Measurements from ENCODE around the gene MYH6. TPM values are rescaled to one million over a fixed set of nuclear protein-coding genes. Genes with fewer than 3 reads are reported as not detected.

MYH6 gene
- total and polyA plus RNA-seq, 2 donors (not counting 1 experiment from before 2014, with no cell fraction given), result not detected

GRCh38 chr14:23454445-23454856 is 46.4 kb upstream of the MYH6 start:
- no peak overlapping the region for H3K9ac ChIP-seq (ENCODE audit: low read length)
- H3K27ac ChIP-seq (ENCODE audit: low read length in 2 of 2), result no peak overlapping the region
- H3K4me3 ChIP-seq (ENCODE audit: control extremely low read depth in 1 of 5, extremely low read depth in 1 of 5, insufficient read depth in 1 of 5, low read depth in 2 of 5, low read length in 4 of 5), result no peak overlapping the region
- H3K27me3 ChIP-seq (replicated peaks in 1 of 4; ENCODE audit: control extremely low read depth in 1 of 4, control insufficient read depth in 3 of 4, insufficient read depth in 4 of 4, low read length in 3 of 4), result peaks cover 0 to 27% (median 9%) of the 10 kb centered on the region in 4 experiments
- ChIA-PET POLR2A (no interaction called here), CTCF (no interaction called here)
- DNase-seq, result no peak
- no peak overlapping the region for H3K27ac Mint-ChIP-seq
- H3K4me3 Mint-ChIP-seq, result no peak overlapping the region
- no peaks in the 10 kb centered on the region for H3K9me3 ChIP-seq (ENCODE audit: control extremely low read depth in 1 of 3, control insufficient read depth in 2 of 3, insufficient read depth in 1 of 3, low read length in 2 of 3)
- no peaks in the 10 kb centered on the region for H3K36me3 ChIP-seq (replicated peaks in 1 of 2; ENCODE audit: control extremely low read depth in 1 of 2, control insufficient read depth in 1 of 2, extremely low read depth in 1 of 2, insufficient read depth in 2 of 2, low read length in 1 of 2)
- no peaks in the 10 kb centered on the region for H3K4me1 Mint-ChIP-seq
- 14% methylated on average over 1 of the region's 1 CpG for WGBS (ENCODE audit: insufficient coverage)
- H3K9me3 Mint-ChIP-seq (ENCODE audit: insufficient read depth), result no peaks in the 10 kb centered on the region
- peaks cover 54% of the 10 kb centered on the region for H3K27me3 Mint-ChIP-seq
- no peaks in the 10 kb centered on the region for H3K79me2 ChIP-seq (ENCODE audit: control insufficient read depth, insufficient read depth, low read length)
- no peaks in the 10 kb centered on the region for H3K4me1 ChIP-seq (ENCODE audit: control insufficient read depth in 2 of 2, insufficient read depth in 2 of 2, low read length in 2 of 2)
- TF ChIP-seq CTCF (IDR thresholded peaks at IDR 0.05), result no peak
- TF ChIP-seq EZH2 (IDR thresholded peaks at IDR 0.05; ENCODE audit: borderline replicate concordance, insufficient read depth, low read depth, low read length, poor library complexity, severe bottlenecking), result no peak
- no peak for ATAC-seq (ENCODE audit: low read depth)
- H3K4me2 ChIP-seq (replicated peaks; ENCODE audit: low read depth, low read length, poor library complexity, severe bottlenecking), result no peak overlapping the region
- intact Hi-C loops (cut with micrococcal nuclease), result no loop called here
- H4K20me1 ChIP-seq (ENCODE audit: control insufficient read depth, insufficient read depth, low read length, poor library complexity, severe bottlenecking), result no peaks in the 10 kb centered on the region
- no peak overlapping the region for H2AFZ ChIP-seq (ENCODE audit: insufficient read depth, low read depth, low read length, poor library complexity, severe bottlenecking)

GRCh38 chr14:23452237-23452636 is 44.2 kb upstream of the MYH6 start:
- H3K9me3 ChIP-seq (ENCODE audit: control extremely low read depth in 1 of 3, control insufficient read depth in 2 of 3, insufficient read depth in 1 of 3, low read length in 2 of 3), result no peaks in the 10 kb centered on the region
- Mint-ChIP-seq H3K9me3 (ENCODE audit: insufficient read depth) (no peaks in the 10 kb centered on the region), H3K4me3 (no peak overlapping the region), H3K27me3 (peaks cover 48% of the 10 kb centered on the region), H3K4me1 (no peaks in the 10 kb centered on the region), H3K27ac (no peak overlapping the region)
- CTCF ChIA-PET, result no interaction called here
- no peaks in the 10 kb centered on the region for H3K79me2 ChIP-seq (ENCODE audit: control insufficient read depth, insufficient read depth, low read length)
- no peak for TF ChIP-seq EZH2 (IDR thresholded peaks at IDR 0.05; ENCODE audit: borderline replicate concordance, insufficient read depth, low read depth, low read length, poor library complexity, severe bottlenecking)
- no peak for TF ChIP-seq CTCF (IDR thresholded peaks at IDR 0.05)
- H3K27me3 ChIP-seq (replicated peaks in 1 of 4; ENCODE audit: control extremely low read depth in 1 of 4, control insufficient read depth in 3 of 4, insufficient read depth in 4 of 4, low read length in 3 of 4), result peaks cover 0 to 22% (median 8%) of the 10 kb centered on the region in 4 experiments
- no peak overlapping the region for H3K9ac ChIP-seq (ENCODE audit: low read length)
- POLR2A ChIA-PET, result no interaction called here
- WGBS (ENCODE audit: insufficient coverage), result no CpG with 5 or more reads among the region's 2 CpGs
- H3K36me3 ChIP-seq (replicated peaks in 1 of 2; ENCODE audit: control extremely low read depth in 1 of 2, control insufficient read depth in 1 of 2, extremely low read depth in 1 of 2, insufficient read depth in 2 of 2, low read length in 1 of 2), result no peaks in the 10 kb centered on the region
- DNase-seq, result no peak
- no peak overlapping the region for H3K4me3 ChIP-seq (ENCODE audit: control extremely low read depth in 1 of 5, extremely low read depth in 1 of 5, insufficient read depth in 1 of 5, low read depth in 2 of 5, low read length in 4 of 5)
- no peaks in the 10 kb centered on the region for H4K20me1 ChIP-seq (ENCODE audit: control insufficient read depth, insufficient read depth, low read length, poor library complexity, severe bottlenecking)
- H3K4me1 ChIP-seq (ENCODE audit: control insufficient read depth in 2 of 2, insufficient read depth in 2 of 2, low read length in 2 of 2), result no peaks in the 10 kb centered on the region
- ATAC-seq (ENCODE audit: low read depth), result no peak
- no peak overlapping the region for H2AFZ ChIP-seq (ENCODE audit: insufficient read depth, low read depth, low read length, poor library complexity, severe bottlenecking)
- H3K27ac ChIP-seq (ENCODE audit: low read length in 2 of 2), result no peak overlapping the region
- intact Hi-C loops (cut with micrococcal nuclease), result no loop called here
- H3K4me2 ChIP-seq (replicated peaks; ENCODE audit: low read depth, low read length, poor library complexity, severe bottlenecking), result no peak overlapping the region
